GM12892 (cell line): Measurements from ENCODE around the gene PYCR2.

Source experiments
- POLR2AphosphoS5 ChIP-seq: IDR thresholded peaks from 2 replicates; pipeline ENCODE4 v1.6.1; 2011; ENCODE audit warnings: low read depth, low read length, control low read depth
- TAF1 ChIP-seq: IDR thresholded peaks from 2 replicates; pipeline ENCODE4 v1.6.1; 2011; ENCODE audit warnings: low read depth, mild to moderate bottlenecking, control low read depth, low read length, borderline replicate concordance

DNA sequence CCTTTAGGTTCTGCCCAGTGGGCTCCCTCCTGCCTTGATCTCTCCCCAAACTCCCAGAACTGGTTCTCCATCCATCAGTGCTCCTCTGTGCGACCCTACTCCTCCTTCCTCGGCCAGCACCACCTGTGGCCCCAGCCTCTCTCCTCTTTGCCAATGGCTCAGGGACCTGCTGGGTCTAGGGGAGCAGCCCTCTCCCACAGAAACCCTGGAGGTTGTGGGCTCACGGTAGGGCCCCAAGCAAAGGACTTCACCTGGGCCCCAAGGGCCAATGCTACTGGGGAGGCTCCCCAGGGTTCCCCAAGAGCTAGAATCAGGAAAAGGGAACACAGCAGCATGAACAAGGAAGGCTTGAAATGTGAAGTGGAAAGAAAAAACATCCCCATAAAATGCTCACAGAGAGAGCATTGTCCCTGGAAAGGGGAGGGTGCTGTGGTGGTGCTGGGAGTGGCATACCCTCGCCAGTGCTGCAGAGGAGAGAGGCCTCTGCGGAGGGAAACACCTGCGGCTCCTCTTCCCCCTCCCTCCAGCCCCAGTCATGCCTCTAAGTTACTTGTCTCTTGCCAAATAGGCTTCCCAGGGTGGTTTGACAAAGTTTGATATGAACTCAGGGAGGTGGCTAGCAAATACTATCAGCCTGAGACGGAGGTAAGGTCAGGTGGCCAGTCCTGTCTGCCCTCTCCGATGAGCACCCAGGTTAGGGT lies 44.4 kb downstream of the PYCR2 start:
- no peak for TF ChIP-seq POLR2AphosphoS5
- TF ChIP-seq TAF1, result no peak
